ENCODE measurements around the gene ZC3H13. TPM values are rescaled to one million over a fixed set of nuclear protein-coding genes. Genes with fewer than 3 reads are reported as not detected.

The ZC3H13 gene
- total RNA-seq, 4 donors from 2014 or later = 22.7 to 49.0 (median 24.9) TPM

- no peak for ATAC-seq (ENCODE audit: low FRiP score)
- no peak for TF ChIP-seq CTCF (IDR thresholded peaks at IDR 0.05)
- no peak for DNase-seq (ENCODE audit: low spot score)
Measured at GRCh38 chr13:45909089-45909488, 143.5 kb downstream of the ZC3H13 start.

- ATAC-seq (ENCODE audit: low FRiP score) (no peak), DNase-seq (ENCODE audit: low spot score) (no peak)
- TF ChIP-seq CTCF (IDR thresholded peaks at IDR 0.05) = no peak
Measured at GRCh38 chr13:45907503-45907902, 145.0 kb downstream of the ZC3H13 start.

Other genes starting within 250 kb of the ZC3H13 start
- gene SIAH3, start 201.0 kb downstream of the ZC3H13 start, total RNA-seq = under 1 TPM in 2 of 4 donors, not detected in 2; under 0.01 to 0.12 TPM
- gene CPB2, start 52.3 kb upstream of the ZC3H13 start, total RNA-seq = not detected
- gene LCP1, start 129.4 kb upstream of the ZC3H13 start, total RNA-seq = 100 to 1,000 TPM in 3 of 4 donors, 10 to 100 TPM in 1; 61.0 to 325 (median 142) TPM
- gene LRRC63, start 159.2 kb upstream of the ZC3H13 start, total RNA-seq = 1 to 10 TPM in 1 of 4 donors, not detected in 3; 1.0 TPM

All from omental fat pad (tissue), 4 donors.